SK-N-SH treated with all-trans-retinoic acid at 6 μM for 48 hours (cell line): ENCODE data around the gene THADA.

ENCODE experiments used
- ATAC-seq: fragments of 200-7000 bp; cut with Tn5 transposase; 3 replicates; pipeline ENCODE4 v1.9.1; 2020; ENCODE audit warnings: mild to moderate bottlenecking, moderate library complexity
- ARNTL ChIP-seq: fragments of 450-650 bp; formaldehyde crosslinking; IDR thresholded peaks from 2 replicates; pipeline ENCODE4 v1.5.0; 2020; ENCODE audit warnings: low read depth, mild to moderate bottlenecking, moderate library complexity, borderline replicate concordance
- BACH2 ChIP-seq: fragments of 250-450 bp; sonication (Bioruptor Pico); IDR thresholded peaks from 2 replicates; pipeline ENCODE4 v1.9.0; 2021; ENCODE audit warnings: mild to moderate bottlenecking, borderline replicate concordance
- CSDC2 ChIP-seq: fragments of 250-450 bp; sonication (Bioruptor Pico); IDR thresholded peaks from 2 replicates; pipeline ENCODE4 v1.5.0; 2020; ENCODE audit warnings: mild to moderate bottlenecking, moderate library complexity
- CSRNP3 ChIP-seq: fragments of 250-450 bp; sonication (Bioruptor Pico); IDR thresholded peaks from 2 replicates; pipeline ENCODE4 v1.5.1; 2021; ENCODE audit warnings: mild to moderate bottlenecking, moderate library complexity
- ESRRG ChIP-seq: fragments of 250-450 bp; sonication (Bioruptor Pico); IDR thresholded peaks from 2 replicates; pipeline ENCODE4 v1.6.1; 2021; ENCODE audit warnings: mild to moderate bottlenecking
- GLIS3 ChIP-seq: fragments of 250-450 bp; sonication (Bioruptor Pico); IDR thresholded peaks from 2 replicates; pipeline ENCODE4 v1.5.0; 2020; ENCODE audit warnings: mild to moderate bottlenecking, moderate library complexity
- ISL1 ChIP-seq: fragments of 250-450 bp; sonication (Bioruptor Pico); IDR thresholded peaks from 2 replicates; pipeline ENCODE4 v2.1.2; 2022; ENCODE audit warnings: mild to moderate bottlenecking, moderate library complexity
- OSR1 ChIP-seq: fragments of 250-450 bp; sonication (Bioruptor Pico); IDR thresholded peaks from 2 replicates; pipeline ENCODE4 v1.8.0; 2022; ENCODE audit warnings: moderate library complexity, mild to moderate bottlenecking, inconsistent platforms
- RARB ChIP-seq: fragments of 250-450 bp; sonication (Bioruptor Pico); IDR thresholded peaks from 2 replicates; pipeline ENCODE4 v1.8.0; 2021; ENCODE audit warnings: mild to moderate bottlenecking, moderate library complexity
- SNAI2 ChIP-seq: fragments of 250-450 bp; sonication (Bioruptor Pico); IDR thresholded peaks from 2 replicates; pipeline ENCODE4 v1.5.0; 2020; ENCODE audit warnings: mild to moderate bottlenecking, moderate library complexity
- TCF4 ChIP-seq: fragments of 250-450 bp; sonication (Bioruptor Pico); IDR thresholded peaks from 2 replicates; pipeline ENCODE4 v1.8.0; 2021; ENCODE audit warnings: mild to moderate bottlenecking, moderate library complexity, borderline replicate concordance
- TOX ChIP-seq: fragments of 250-450 bp; sonication (Bioruptor Pico); IDR thresholded peaks from 2 replicates; pipeline ENCODE4 v1.8.0; 2021; ENCODE audit warnings: mild to moderate bottlenecking, moderate library complexity, borderline replicate concordance
- ZC3H10 ChIP-seq: fragments of 250-450 bp; sonication (Bioruptor Pico); IDR thresholded peaks from 2 replicates; pipeline ENCODE4 v1.5.1; 2021; ENCODE audit warnings: mild to moderate bottlenecking, moderate library complexity
- ZFP3 ChIP-seq: fragments of 250-450 bp; sonication (Bioruptor Pico); IDR thresholded peaks from 2 replicates; pipeline ENCODE4 v1.5.0; 2020; ENCODE audit warnings: mild to moderate bottlenecking, moderate library complexity
- ZFP30 ChIP-seq: fragments of 450-650 bp; formaldehyde crosslinking; IDR thresholded peaks from 2 replicates; pipeline ENCODE4 v1.5.0; 2022; ENCODE audit warnings: mild to moderate bottlenecking, moderate library complexity
- ZNF565 ChIP-seq: fragments of 450-650 bp; formaldehyde crosslinking; conservative IDR thresholded peaks from 2 replicates; pipeline ENCODE4 v1.5.0; 2020; ENCODE audit warnings: low read depth, mild to moderate bottlenecking, moderate library complexity
- ZNF8 ChIP-seq: fragments of 450-650 bp; formaldehyde crosslinking; IDR thresholded peaks from 2 replicates; pipeline ENCODE4 v1.5.0; 2020; ENCODE audit warnings: mild to moderate bottlenecking, moderate library complexity
- TF ChIP-seq, protein P1 (sequence below): fragments of 250-450 bp; sonication (Bioruptor Pico); IDR thresholded peaks from 2 replicates; pipeline ENCODE4 v1.5.1; 2020; ENCODE audit warnings: low read depth, mild to moderate bottlenecking, moderate library complexity
- TF ChIP-seq, protein P2 (sequence below): fragments of 250-450 bp; sonication (Bioruptor Pico); IDR thresholded peaks from 2 replicates; pipeline ENCODE4 v1.8.0; 2021; ENCODE audit warnings: low read depth, mild to moderate bottlenecking, moderate library complexity, borderline replicate concordance

Gene THADA

GRCh38 chr2:43198263-43198662 is 397.6 kb downstream of the THADA start:
- no peak for TF ChIP-seq GLIS3
- no peak for TF ChIP-seq ESRRG (CRISPR knock-in tag)
- TF ChIP-seq ISL1 (CRISPR knock-in tag) = no peak
- TF ChIP-seq CSDC2 (CRISPR knock-in tag) = no peak
- TF ChIP-seq TOX (CRISPR knock-in tag) = no peak
- TF ChIP-seq ZC3H10 (CRISPR knock-in tag) = no peak
- no peak for ATAC-seq

DNA sequence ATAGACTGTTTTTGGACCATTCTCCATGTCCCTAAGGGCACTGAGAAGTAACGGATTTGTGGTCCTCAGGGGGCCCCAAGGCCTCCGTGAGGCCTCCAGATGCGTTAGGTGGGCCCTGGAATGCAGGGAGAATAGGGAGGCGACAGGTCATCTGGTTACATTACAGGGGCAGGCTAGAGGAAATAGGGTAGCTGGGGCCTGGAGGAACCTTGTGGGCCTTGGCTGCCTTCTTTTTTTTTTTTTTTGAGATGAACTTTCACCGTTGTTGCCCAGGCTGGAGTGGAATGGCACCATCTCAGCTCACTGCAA is 398.3 kb downstream of the THADA start:
- ATAC-seq = no peak
- TF ChIP-seq ZFP3 (CRISPR knock-in tag) (no peak), ISL1 (CRISPR knock-in tag) (no peak), TOX (CRISPR knock-in tag) (no peak)
- TF ChIP-seq, protein P1, sequence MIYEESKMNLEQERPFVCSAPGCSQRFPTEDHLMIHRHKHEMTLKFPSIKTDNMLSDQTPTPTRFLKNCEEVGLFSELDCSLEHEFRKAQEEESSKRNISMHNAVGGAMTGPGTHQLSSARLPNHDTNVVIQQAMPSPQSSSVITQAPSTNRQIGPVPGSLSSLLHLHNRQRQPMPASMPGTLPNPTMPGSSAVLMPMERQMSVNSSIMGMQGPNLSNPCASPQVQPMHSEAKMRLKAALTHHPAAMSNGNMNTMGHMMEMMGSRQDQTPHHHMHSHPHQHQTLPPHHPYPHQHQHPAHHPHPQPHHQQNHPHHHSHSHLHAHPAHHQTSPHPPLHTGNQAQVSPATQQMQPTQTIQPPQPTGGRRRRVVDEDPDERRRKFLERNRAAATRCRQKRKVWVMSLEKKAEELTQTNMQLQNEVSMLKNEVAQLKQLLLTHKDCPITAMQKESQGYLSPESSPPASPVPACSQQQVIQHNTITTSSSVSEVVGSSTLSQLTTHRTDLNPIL (CRISPR knock-in tag) = no peak
- TF ChIP-seq, all 23 proteins: peak for 0

- TF ChIP-seq CSRNP3 (CRISPR knock-in tag) (no peak), ZFP30 (CRISPR knock-in tag) (no peak), ZC3H10 (CRISPR knock-in tag) (no peak), RARB (no peak)
- no peak for ATAC-seq
Observed at GRCh38 chr2:43196768-43197587, 398.9 kb downstream of the THADA start.

GRCh38 chr2:43194121-43194869 is 401.5 kb downstream of the THADA start:
- TF ChIP-seq TCF4 (CRISPR knock-in tag) = no peak
- TF ChIP-seq ARNTL = no peak
- no peak for TF ChIP-seq ZNF8
- no peak for TF ChIP-seq ZNF565 (CRISPR knock-in tag)
- TF ChIP-seq, all 23 proteins: peak for 0
- ATAC-seq = no peak

GRCh38 chr2:43193652-43194120 is 402.2 kb downstream of the THADA start:
- TF ChIP-seq ZFP3 (CRISPR knock-in tag) (no peak), OSR1 (no peak), BACH2 (no peak), GLIS3 (no peak), ZNF8 (no peak), ZC3H10 (CRISPR knock-in tag) (no peak), TCF4 (CRISPR knock-in tag) (no peak), ZNF565 (CRISPR knock-in tag) (no peak), ZFP30 (CRISPR knock-in tag) (no peak), SNAI2 (CRISPR knock-in tag) (no peak), CSRNP3 (CRISPR knock-in tag) (no peak), TOX (CRISPR knock-in tag) (no peak)
- TF ChIP-seq, protein P1 (CRISPR knock-in tag) = no peak
- TF ChIP-seq, protein P2, sequence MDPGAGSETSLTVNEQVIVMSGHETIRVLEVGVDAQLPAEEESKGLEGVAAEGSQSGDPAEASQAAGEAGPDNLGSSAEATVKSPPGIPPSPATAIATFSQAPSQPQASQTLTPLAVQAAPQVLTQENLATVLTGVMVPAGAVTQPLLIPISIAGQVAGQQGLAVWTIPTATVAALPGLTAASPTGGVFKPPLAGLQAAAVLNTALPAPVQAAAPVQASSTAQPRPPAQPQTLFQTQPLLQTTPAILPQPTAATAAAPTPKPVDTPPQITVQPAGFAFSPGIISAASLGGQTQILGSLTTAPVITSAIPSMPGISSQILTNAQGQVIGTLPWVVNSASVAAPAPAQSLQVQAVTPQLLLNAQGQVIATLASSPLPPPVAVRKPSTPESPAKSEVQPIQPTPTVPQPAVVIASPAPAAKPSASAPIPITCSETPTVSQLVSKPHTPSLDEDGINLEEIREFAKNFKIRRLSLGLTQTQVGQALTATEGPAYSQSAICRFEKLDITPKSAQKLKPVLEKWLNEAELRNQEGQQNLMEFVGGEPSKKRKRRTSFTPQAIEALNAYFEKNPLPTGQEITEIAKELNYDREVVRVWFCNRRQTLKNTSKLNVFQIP (CRISPR knock-in tag) = no peak
- ATAC-seq = no peak
